Stomach (tissue), 9 donors: ENCODE measurements around the gene XCL1. TPM values are rescaled to one million over a fixed set of nuclear protein-coding genes. Genes with fewer than 3 reads are reported as not detected.

Experiments
- DNase-seq, 2 donors: peaks; one replicate each; pipeline versions ENCODE4 v3.0.0 to v3.0.0-alpha.2; 2013 to 2019
- H3K27ac ChIP-seq, 5 donors: fragments of 200-600 bp in 4 of 5; sonication (generic) in 4 of 5; one replicate each; pipeline ENCODE4 v1.5.1; 2013 to 2019; ENCODE audit warnings: mild to moderate bottlenecking in 1 of 5, moderate library complexity in 1 of 5
- H3K27me3 ChIP-seq, 3 donors: fragments of 200-600 bp; sonication (generic); one replicate each; pipeline ENCODE4 v1.5.1; 2017 to 2019; ENCODE audit warnings: mixed run types in 1 of 3
- H3K36me3 ChIP-seq, 4 donors: fragments of 200-600 bp; sonication (generic); 1 replicate in 3 of 4; 2 replicates in 1 of 4; pipeline ENCODE4 v1.5.1; 2016 to 2019
- H3K4me1 ChIP-seq, 4 donors: fragments of 200-600 bp; sonication (generic); one replicate each; pipeline ENCODE4 v1.5.1; 2016 to 2019
- H3K4me3 ChIP-seq, 4 donors: fragments of 200-600 bp; sonication (generic) in 3 of 4; one replicate each; pipeline ENCODE4 v1.5.1; 2016 to 2019; ENCODE audit warnings: mild to moderate bottlenecking in 1 of 4
- H3K9me3 ChIP-seq, 4 donors: fragments of 200-600 bp; sonication (generic); one replicate each; pipeline ENCODE4 v1.5.1; 2016 to 2019
- EP300 ChIP-seq: sonication (generic); formaldehyde crosslinking; IDR thresholded peaks from one replicate; pipeline ENCODE4 v1.6.1; 2017; ENCODE audit warnings: antibody characterized with exemption
- POLR2A ChIP-seq, 4 donors: fragments of 450-650 bp; IDR thresholded peaks; one replicate each; pipeline ENCODE4 v1.6.1; 2016; ENCODE audit warnings: antibody characterized with exemption in 4 of 4, control low read depth in 2 of 4, mild to moderate bottlenecking in 1 of 4, moderate library complexity in 1 of 4
- POLR2AphosphoS5 ChIP-seq, 3 donors: sonication (generic); formaldehyde crosslinking; IDR thresholded peaks; one replicate each; pipeline ENCODE4 v1.6.1; 2016; ENCODE audit warnings: antibody characterized with exemption in 3 of 3
- WGBS, 5 donors: extraction: QIAGEN DNeasy Blood & Tissue Kit in 3 of 5; methylation state at CpG; one replicate each; pipeline versions ENCODE4 v1.1.5 to v1.1.7; 2013 to 2018; 5-methylcytosine and 5-hydroxymethylcytosine counted together
- intact Hi-C: fragments of 100-400 bp; cut with DNase I; formaldehyde crosslinking; loops from one replicate; pipeline ENCODE4 v1.15.1; 2023; ENCODE audit warnings: low total_unique reads
- polyA plus RNA-seq, 3 donors: library from polyadenylated mRNA; stranded (reverse); fragments of 200-250 nt; gene quantifications; one replicate each; pipeline ENCODE4 v1.2.3, GENCODE V29; 2013
- total RNA-seq, 5 donors: library from RNA; depleted of rRNA; stranded (reverse); fragments of >200 nt; gene quantifications; one replicate each; pipeline versions ENCODE4 v1.1.0 to v1.2.3, GENCODE V29; 2014 to 2016
- TF ChIP-seq, protein P1 (sequence below), 7 experiments: fragments of 450-650 bp in 4 of 7; fragments of 200-600 bp in 3 of 7; sonication (generic) in 3 of 7; IDR thresholded peaks; one replicate each; pipeline ENCODE4 v1.5.1; 2016 to 2019; ENCODE audit warnings: antibody characterized with exemption in 7 of 7, control low read depth in 2 of 7, mild to moderate bottlenecking in 1 of 7
- donor health status: healthy with polysubstance abuse.
- donor health status: Bipolar disorder and iron deficiency.
- donor health status: healthy.

The XCL1 gene
- total and polyA plus RNA-seq, 8 donors: 0.23 TPM; not detected in 7

DNA sequence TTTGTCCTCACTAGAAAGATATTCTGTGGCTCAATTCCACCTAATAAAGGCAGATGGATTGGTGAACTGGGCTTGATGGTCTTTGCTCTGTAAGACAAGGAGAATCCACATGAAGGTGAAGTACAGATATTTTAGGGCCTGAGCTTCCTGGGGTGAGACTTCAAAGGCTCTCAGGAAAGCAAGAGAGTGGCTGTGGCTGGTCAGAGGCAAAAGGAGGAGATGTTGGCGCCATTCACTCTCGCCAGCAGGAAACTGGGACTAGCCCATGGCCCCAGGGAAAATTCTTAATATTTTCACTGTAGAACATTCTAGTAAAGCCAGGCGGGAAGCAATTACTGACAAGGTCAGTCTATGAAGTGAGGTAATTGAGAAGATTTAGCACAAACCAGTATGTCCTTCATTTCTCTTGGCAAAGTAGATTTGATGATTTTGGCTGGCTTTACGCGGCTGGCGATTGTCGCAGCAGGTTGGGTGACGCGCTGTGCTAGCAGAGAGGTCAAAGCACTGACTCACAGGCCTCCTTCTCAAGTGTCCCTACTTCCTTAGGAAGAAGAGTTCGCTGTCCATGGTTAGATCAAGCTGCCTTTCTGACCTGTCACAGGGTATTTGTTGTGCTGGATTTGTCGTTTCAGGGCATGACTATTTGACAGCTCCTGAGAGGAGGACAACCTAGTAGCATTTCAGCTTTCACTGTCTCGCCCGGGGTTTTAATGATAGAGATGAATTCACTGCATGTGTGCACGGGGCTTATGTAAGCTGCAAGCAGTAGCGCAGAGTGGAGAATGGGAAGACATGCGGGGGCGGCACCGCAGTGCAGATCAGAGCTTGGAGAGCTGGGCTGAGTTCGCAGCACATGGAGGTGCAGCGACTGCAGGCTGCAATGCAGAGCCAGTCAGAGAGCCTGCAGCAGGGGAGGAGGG is 32.7 kb downstream of the XCL1 start:
- Histone ChIP-seq H3K36me3 (no peaks in the 10 kb centered on the region), H3K4me3 (no peak overlapping the region), H3K9me3 (no peaks in the 10 kb centered on the region), H3K27me3 (no peaks in the 10 kb centered on the region), H3K27ac (peak overlapping the region in 4 of 5 donors; percentile 30 to 61 (median 44)), H3K4me1 (peaks cover 4 to 49% (median 23%) of the 10 kb centered on the region in 4 donors)
- intact Hi-C loops: loop anchor here (10.0 kb wide), 1 partner anchor 736 kb away; no protein-coding TSS in a partner anchor
- no peak for TF ChIP-seq POLR2AphosphoS5 (IDR thresholded peaks at IDR 0.05)
- TF ChIP-seq, protein P1, sequence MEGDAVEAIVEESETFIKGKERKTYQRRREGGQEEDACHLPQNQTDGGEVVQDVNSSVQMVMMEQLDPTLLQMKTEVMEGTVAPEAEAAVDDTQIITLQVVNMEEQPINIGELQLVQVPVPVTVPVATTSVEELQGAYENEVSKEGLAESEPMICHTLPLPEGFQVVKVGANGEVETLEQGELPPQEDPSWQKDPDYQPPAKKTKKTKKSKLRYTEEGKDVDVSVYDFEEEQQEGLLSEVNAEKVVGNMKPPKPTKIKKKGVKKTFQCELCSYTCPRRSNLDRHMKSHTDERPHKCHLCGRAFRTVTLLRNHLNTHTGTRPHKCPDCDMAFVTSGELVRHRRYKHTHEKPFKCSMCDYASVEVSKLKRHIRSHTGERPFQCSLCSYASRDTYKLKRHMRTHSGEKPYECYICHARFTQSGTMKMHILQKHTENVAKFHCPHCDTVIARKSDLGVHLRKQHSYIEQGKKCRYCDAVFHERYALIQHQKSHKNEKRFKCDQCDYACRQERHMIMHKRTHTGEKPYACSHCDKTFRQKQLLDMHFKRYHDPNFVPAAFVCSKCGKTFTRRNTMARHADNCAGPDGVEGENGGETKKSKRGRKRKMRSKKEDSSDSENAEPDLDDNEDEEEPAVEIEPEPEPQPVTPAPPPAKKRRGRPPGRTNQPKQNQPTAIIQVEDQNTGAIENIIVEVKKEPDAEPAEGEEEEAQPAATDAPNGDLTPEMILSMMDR (IDR thresholded peaks at IDR 0.05): no peak
- TF ChIP-seq EP300: no peak
- TF ChIP-seq POLR2A (IDR thresholded peaks at IDR 0.05): no peak
- 74 to 86% (median 79%) methylated on average over 20 of the region's 20 CpGs for WGBS, 5 donors
- DNase-seq: peak in 1 of 2 donors; percentile 80

- Histone ChIP-seq H3K36me3 (no peaks in the 10 kb centered on the region), H3K27me3 (no peaks in the 10 kb centered on the region), H3K27ac (peak overlapping the region in 2 of 5 donors; percentile 42 to 46), H3K4me1 (peaks cover 6 to 46% (median 26%) of the 10 kb centered on the region in 4 donors), H3K4me3 (no peak overlapping the region), H3K9me3 (no peaks in the 10 kb centered on the region)
- intact Hi-C loops: loop anchor here (10.0 kb wide), 1 partner anchor 735 kb away; no protein-coding TSS in a partner anchor
- TF ChIP-seq POLR2AphosphoS5 (IDR thresholded peaks at IDR 0.05): no peak
- TF ChIP-seq, protein P1 (IDR thresholded peaks at IDR 0.05): no peak
- TF ChIP-seq EP300: no peak
- no peak for TF ChIP-seq POLR2A (IDR thresholded peaks at IDR 0.05)
- 76 to 88% (median 81%) methylated on average over 10 of the region's 10 CpGs for WGBS, 5 donors
- no peak for DNase-seq
Measured at GRCh38 chr1:168609741-168610510, 33.5 kb downstream of the XCL1 start.

DNA sequence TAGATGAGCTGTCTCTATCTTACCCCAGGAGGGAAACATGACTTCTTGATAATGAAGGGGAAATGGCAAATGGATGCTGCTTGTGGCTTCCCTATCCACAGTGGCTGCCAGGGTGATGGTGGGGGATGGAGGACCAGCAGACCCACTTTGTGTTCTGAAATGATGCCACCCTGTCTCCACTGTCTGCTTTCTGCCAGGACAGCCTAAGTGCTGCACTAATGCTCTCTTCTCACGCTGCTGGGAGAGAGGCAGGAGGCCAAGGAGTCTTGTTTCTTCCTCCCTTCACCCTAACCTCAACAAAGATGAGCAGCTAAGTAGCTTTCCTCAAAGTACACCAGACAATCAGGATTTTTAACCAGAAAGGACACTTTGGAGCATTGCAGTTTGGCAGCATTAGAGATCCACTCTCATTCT is 36.6 kb downstream of the XCL1 start:
- no peaks in the 10 kb centered on the region for H3K9me3 ChIP-seq
- peak overlapping the region in 2 of 5 donors; percentile 15 to 32 for H3K27ac ChIP-seq
- H3K4me1 ChIP-seq: peaks cover 6 to 36% (median 19%) of the 10 kb centered on the region in 4 donors
- no peaks in the 10 kb centered on the region for H3K36me3 ChIP-seq
- no peak overlapping the region for H3K4me3 ChIP-seq
- H3K27me3 ChIP-seq: no peaks in the 10 kb centered on the region
- WGBS, 5 donors: 27 to 77% (median 71%) methylated on average over 1 of the region's 1 CpG
- no peak for TF ChIP-seq POLR2AphosphoS5 (IDR thresholded peaks at IDR 0.05)
- no peak for TF ChIP-seq EP300
- TF ChIP-seq POLR2A (IDR thresholded peaks at IDR 0.05): no peak
- TF ChIP-seq, protein P1 (IDR thresholded peaks at IDR 0.05): no peak
- intact Hi-C loops: no loop called here
- DNase-seq: peak in 1 of 2 donors; percentile 27

DNA sequence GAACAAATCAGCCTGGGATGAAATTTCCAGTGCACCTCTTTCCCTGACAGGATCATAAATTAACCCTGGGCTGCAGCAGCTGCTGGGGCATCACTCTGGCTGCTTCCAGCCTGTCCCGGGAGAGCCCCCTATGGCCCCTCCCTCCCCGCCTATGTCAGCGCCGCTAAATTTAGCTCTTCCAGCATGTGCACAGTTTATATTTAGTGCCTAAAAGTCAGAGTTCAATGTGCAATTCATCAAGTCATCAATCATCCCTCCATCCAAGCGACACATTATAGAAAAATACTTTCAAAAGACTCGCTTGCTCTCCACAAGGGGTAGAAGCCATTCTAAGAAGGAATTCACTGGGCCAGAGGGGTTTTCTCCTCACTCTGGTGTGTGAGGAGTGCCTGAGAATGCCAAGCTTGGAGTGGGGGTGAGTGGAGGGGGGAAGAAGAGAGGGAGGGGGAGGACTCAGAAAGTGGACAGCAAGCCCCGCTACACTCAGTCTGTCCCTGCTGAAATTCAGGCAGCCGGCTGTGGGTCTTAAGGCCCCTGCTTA is 37.4 kb downstream of the XCL1 start:
- peak in 1 of 2 donors; percentile 78 for DNase-seq
- TF ChIP-seq POLR2A (IDR thresholded peaks at IDR 0.05): no peak
- no peak for TF ChIP-seq EP300
- TF ChIP-seq POLR2AphosphoS5 (IDR thresholded peaks at IDR 0.05): peak in 2 of 3 donors; percentile 3 to 9
- WGBS, 5 donors: 45 to 68% (median 59%) methylated on average over 8 of the region's 8 CpGs
- intact Hi-C loops: no loop called here
- Histone ChIP-seq H3K27ac (peak overlapping the region in 1 of 5 donors; percentile 15), H3K36me3 (no peaks in the 10 kb centered on the region), H3K4me3 (no peak overlapping the region), H3K9me3 (no peaks in the 10 kb centered on the region), H3K4me1 (peaks cover 6 to 33% (median 16%) of the 10 kb centered on the region in 4 donors), H3K27me3 (no peaks in the 10 kb centered on the region)
